HG02623 (cell line): ENCODE results near the gene SLC22A23.

Source experiments
- ATAC-seq: cut with Tn5 transposase; IDR thresholded peaks from one replicate; pipeline ENCODE4 v1.9.1; 2021; ENCODE audit warnings: moderate library complexity; ENCODE audit not compliant: unreplicated experiment

SLC22A23 gene

DNA sequence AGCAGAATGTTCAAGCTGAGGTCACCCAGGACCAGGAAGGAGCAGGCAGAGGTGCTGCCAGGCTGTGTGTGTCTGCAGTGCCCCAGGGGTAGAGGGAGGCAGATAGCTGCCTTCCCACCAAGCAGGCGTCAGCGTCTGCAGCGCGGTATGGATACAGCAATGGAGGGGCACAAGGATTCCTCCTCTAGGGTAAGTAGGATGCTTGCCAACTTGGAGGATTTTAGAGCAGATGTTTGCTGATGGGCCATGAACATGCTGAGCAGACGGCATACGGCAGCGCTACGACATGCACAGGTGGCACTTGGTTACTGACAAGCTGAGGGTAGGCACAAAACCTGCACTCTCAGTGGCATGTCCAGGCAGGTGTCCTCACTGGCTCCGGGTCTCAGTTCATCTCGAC is 150.0 kb downstream of the SLC22A23 start:
- ATAC-seq, result no peak

DNA sequence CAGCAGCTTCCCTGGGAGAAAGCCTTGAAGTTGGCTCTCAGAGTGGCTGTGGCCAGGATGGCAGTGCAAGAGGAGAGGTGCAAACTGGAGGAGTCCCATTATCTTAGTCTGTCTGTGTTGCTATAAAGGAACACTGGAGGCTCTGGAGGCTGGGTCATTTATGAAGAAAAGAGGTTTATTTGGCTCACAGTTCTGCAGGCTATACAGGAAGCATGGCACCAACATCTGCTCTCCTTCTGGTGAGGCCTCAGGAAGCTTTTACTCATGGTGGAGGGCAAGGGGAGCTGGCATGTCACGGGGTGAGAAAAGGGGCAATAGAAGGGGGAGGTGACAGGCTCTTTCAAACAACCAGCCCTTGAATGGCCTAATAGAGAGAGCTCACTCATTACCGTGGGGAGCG is 151.0 kb downstream of the SLC22A23 start:
- ATAC-seq, result no peak

DNA sequence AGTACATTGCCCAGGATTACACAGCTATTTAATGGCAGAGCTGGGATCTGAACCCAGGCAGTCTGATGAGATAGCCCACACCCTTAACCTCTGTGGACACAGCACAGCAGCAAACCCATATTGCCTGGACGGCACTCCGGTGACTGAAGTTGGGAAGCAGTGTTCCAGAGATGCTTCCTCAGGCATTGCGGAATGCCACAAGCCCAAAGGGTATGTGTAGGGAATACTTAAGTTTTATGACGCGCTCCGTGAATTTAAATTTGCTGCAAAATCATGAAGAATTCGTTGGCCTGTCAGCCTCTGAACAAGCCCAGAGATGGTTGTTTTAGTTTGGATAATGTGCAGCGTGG is 151.7 kb downstream of the SLC22A23 start:
- no peak for ATAC-seq

DNA sequence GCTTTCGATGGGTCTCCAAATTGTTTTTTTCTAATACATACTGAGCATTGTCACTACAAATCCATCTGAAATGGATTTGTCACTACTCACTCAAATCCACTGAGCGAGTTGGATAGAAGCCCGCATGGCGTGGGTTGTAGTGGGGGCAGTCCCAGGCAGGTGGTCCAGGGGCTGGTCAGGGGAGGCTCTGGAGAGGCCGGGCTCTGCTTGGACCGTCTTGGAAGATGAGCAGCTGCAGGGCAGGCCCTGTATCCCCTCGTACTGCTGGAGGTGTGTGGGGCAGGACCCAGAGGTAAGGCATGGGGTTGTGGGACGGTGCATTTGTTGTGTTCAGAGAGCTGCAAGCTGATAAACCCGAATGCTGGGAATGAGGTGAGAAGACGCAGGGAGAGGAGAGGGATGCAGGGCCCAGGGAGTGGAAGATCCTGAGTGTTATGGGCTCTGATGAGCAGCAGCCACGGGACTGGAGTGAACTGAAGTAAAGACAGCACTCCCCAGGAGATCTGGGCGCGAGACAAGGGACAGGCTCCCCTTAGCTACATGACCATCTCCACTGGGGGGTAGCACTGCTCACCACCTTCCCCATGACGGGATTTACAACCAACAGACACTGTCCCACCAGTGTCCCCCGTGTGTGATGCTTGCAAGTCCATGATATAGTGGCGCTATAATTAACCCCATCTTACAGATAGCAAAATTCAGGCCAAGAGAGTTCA is 152.2 kb downstream of the SLC22A23 start:
- ATAC-seq, result no peak

DNA sequence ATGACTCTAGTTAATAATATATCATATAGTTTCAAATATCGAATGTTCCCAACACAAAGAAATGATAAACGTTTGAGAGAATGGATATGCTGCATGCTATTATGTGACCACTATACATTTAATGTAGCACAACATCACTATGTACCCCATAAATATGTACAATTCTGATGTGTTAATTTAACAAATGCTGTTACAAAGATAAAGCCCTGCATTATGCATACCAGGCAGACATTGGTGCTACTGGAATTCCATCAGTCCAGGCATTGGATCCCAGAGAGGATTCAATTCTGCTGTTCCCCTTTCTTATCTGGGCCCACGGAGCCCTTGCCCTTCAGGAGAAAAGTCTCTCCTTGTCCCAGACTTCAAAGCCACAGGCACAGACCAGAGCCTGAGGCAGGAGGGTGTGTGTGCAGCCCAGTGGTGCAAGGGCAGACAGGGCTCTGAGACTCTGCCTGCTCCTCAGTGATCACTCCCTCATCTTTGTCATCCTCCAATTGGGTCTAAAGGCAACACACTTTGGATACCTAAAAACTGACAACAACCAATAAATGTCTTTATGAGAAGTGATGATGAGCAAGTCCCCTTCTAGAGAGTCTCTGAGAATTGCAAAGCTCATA is 152.9 kb downstream of the SLC22A23 start:
- ATAC-seq, result no peak

DNA sequence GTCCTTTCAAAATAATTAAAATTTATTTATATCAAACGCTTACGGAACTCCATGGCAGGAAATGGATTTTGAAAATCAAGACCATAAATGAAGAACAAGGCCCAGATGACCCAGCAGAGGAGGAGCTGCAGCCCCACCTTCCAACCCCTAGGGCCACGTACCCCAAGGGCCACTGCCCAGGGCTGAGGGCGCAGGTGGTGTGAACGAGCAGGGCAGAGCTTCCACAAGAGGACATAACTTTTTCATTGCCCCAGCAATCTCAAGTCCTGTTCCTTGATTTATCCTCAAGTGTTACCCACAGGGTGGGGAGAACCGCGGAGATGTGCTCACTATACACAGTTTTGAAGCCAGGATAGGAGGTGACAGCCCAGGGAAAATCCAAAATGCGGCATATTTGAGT is 155.3 kb downstream of the SLC22A23 start:
- no peak for ATAC-seq

DNA sequence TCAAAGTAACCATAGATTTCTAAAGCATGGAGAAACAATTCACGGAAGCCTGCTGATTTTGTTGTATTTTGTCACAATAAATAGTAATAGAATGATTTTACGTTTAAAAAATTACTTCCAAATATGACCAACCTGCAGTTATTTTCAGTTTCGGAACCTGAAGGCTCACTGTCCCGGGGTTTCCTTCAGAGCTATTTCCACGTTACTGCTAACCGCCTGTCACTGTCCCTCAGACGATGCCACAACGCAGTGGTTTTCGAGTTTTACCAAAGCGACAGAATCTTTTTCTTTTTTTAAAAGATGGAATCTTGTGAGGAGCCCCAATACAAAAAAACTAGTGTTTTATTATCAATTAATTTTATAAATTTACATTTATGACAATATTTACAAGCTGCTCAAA is 157.6 kb downstream of the SLC22A23 start:
- no peak for ATAC-seq

DNA sequence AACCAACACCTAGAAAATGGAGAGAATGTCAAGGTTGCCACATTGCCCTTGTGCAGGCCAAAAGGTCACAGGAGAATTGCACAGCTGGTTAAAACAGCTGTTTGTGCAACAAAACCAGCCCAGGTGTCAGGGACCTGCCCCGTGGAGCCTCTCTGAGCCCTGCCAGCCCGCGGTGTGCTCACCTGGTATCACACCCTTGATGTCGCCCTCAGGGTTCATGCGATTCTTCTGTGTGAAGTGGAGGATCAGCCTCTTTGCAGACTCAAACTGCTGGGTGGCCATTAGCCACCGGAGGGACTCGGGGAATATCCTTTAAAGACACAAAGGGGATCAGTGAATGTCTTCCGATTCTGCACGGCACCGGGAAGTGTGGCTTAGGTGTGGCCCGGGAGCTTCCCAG is 158.9 kb downstream of the SLC22A23 start:
- ATAC-seq, result no peak

DNA sequence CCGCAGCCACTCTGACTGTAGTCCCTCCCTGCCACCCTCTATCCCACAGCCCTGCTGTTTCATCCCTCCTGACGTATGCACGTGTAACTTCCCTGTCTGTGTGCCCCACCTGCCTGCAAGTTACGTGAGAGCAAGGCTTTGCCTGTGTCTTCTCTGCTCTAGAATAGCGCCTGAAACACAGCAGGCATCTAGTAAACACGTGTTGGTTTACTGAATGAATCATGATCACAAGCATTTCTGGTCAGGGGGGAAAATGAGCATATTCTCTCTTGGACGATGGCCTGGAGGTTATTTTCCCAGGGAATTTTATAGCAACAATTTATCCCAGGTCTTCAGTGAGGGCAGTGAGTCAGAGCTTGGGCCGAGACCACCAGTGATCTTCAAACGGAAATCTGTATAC is 159.8 kb downstream of the SLC22A23 start:
- ATAC-seq, result no peak

DNA sequence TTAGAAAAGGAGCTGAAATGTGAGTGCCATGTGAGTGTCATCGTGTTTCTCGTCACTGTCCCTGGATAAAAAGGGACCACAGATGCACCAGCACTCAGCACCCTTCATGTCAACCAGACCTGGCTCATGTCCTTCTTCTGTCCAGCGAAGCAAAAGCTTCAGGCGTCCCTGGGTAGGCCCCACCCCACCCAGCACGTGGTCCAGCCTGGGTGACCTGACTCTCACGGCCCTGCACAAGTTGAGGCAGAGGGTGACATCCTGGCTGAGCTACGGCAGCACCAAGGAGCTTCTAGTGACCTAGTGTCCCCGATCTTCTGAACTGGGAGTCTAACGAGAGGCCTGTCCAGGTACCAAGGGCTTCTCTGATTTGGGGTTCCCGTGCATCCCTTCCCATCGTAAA is 160.3 kb downstream of the SLC22A23 start:
- ATAC-seq, result no peak

DNA sequence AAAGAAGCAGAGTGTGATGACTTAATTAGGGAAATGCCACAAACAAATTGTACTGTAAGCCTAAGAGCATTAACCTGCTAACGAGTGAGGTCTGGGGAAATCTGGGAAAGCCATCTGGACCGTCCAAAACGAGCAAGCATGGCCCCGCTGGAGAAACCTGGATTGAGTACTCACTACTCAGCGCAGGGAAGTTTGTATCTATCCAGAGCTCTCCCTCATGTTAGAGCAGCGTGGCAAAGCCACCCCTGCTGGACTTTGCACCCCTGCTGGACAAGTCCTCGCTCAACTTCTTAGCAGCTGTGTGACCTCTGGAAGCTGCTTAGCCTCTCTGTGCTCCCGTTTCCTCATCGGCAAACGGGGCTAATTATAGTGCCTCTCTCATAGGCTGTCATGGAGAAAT is 160.8 kb downstream of the SLC22A23 start:
- ATAC-seq, result no peak

DNA sequence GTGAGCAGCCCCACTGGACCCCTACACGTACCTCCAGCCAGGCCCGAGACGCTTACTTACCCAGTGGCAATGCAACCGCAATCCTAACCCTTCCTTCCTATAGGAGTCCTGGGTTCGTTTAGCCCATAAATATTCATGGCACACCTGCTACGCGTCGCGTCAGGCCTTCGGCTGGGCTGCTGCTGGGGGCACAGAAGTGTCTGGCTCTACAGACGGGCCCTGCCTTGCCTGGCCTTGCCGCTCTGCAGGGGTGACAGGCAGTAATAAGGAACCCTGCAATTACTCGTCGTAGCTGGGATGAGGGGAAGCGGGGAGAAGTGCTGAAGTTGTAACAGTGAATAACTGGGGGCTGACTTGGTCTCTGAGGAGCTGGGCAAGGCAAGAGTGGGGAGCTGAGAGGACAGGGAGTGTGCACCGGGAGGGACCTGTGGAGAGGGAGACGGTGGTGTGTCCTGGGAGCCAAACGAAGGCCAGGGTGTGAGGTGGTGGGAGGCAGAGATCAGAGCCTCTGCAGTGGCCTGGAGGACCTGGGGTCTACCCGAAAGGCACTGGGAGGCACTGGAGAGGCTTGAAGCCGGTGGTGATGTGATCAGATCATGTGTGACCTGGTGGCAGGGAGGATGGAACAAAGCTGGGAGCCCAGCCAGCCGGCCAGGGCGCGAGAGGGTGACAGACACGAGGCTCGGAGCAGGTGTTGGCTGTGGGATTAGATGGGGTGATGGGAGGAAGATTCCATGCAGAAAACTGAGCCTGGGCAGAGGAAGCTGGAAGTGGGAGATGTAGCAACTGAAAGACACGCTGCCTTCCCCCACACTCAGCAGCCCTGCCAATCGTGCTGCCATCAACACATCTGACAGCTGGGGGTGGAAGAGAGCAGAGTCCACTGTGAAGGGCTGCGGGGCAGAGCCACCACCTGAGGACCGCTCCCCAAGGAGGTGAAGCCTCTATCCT is 161.7 kb downstream of the SLC22A23 start:
- no peak for ATAC-seq

DNA sequence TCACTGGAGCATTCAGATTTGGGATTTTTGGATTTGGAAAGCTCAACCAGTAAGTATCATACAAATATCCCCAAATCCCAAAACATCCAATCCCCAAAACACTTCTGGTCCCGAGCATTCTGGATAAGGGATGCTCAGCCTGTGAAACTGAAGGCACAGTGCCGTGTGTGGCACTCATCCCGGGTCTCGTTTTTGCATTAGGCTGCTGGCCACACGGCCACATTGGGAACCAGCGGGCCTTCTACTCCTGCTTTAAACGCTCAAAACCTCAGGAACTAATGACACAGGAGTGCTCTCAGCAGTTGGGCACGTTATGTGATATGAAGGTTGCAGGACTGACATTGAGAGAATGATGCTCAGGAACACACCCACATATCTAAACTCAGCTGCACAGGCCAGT is 162.5 kb downstream of the SLC22A23 start:
- no peak for ATAC-seq

DNA sequence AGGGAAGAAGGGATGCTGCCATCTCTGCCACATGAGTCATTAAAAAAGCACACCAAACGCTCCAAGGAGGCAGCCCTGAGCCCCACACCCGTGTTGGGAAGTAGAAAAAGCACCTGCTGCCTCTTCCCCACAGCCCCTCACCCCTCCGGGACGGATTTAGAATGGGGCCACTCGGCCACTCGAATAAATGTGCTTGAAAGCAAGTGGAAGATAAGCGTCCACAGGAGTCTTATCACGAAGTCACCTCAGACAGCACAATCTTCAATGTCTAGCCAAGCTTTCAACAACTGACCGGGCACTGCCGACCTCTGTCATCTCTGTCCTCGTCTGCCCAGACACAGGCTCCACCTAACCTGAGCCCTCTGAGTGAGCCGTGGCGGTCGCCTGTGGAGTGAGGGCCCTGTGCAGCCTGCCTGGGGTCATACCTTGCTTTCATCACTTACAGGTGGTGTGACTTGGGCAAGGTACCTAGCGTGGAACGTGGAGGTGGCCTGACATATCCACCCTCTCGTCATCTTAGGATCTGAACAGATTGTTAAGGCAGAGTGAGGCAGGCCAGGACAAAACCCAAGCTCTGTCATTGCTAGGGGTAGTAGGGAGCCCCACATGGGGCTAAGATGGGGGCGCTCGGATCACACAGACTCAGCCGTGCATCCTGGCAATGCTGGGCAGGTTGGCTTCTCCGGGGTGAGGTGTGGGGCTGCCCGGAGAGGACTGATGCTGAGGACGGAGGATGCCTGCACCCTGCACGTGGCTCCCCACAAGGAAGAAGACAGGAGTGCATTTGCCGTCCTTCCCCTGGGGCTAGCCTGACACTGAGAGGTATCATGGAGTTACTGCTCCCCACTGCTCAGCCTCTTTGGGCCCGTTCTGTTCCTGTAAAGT is 163.3 kb downstream of the SLC22A23 start:
- no peak for ATAC-seq

DNA sequence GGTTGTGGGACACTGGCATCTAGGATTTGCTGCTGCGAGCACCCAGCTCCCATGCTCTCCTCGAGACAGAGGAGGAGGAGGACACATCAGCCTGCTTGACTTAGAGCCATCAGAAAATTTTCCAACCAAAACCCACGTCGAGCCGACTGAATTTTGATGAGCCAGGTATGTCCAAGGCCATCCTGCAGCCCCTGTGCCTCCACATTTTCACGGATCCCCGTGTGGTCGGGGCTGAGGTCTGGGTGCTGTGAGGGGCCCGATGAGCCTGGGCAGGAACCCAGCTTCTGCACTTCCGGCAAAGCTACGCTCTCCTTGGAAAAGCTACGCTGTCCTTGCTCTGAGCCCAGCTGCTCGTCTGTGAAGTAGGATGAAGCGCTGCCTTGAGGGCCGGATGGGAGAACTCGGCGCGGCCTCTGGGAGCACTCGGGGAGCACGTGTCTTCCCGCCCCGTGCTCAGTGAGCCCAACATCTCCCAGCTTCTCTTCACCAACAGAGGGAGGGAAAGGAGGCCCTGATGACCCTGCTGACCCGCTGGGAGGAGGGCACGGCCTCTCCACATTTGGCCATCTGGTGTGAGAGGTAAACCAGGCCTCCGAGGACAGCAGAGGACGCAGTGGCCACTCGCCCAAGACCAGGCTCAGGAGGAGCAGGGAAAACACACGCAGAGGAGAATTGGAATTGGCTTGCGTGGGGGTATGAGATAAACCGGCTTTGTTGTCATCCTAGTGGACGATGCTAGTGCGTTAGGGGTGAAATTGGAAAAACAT is 164.2 kb downstream of the SLC22A23 start:
- no peak for ATAC-seq

DNA sequence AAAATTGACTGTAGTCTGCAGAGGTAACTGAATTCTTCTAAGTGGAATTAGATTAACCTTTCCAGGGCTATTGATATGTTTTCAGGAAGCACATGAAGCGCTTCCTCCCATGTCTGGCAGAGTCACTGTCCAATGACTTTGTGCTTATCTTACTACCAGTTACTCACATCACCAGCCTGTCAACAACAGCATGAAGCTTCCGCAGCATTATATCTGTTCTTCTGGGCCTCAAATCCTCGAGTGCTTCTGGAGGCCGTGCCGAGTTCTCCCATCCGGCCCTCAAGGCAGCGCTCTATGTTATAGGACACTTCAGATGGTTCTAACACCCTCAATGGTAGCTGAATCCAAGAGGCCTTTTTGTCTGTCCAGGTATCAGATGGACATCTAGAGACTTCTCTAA is 164.9 kb downstream of the SLC22A23 start:
- no peak for ATAC-seq

DNA sequence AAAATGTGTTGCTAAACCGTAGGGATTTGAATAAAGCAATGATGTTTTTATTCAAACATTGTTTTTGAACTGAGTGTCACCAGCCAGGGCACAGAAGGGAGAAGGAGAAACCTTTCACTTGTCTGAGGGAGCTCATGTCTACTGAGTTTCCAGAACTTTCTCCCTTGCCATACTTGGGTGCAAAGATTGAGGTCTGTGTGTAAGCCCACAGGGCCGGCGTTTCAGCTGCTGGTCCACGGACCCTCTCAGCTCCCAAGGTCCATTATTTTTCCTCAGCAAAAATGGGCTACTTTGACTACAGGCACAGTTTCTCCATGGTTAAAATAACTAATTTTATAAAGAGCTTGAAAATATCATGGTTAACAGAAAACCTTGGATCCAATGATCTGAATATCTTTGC is 165.5 kb downstream of the SLC22A23 start:
- ATAC-seq, result no peak

DNA sequence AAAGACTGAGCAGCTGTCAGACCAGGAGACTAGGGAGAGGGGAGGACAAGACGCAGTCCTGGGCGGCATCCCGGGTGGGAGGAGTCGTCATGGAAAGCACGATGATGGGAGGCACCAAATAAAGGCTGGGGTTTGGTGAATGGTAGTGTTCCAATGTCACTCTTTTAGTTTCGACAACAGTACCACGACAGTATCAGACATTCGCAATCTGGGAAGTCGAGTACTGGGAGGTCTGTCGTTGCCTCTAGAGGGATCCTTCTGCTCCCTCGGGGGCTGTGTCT is 166.0 kb downstream of the SLC22A23 start:
- no peak for ATAC-seq

DNA sequence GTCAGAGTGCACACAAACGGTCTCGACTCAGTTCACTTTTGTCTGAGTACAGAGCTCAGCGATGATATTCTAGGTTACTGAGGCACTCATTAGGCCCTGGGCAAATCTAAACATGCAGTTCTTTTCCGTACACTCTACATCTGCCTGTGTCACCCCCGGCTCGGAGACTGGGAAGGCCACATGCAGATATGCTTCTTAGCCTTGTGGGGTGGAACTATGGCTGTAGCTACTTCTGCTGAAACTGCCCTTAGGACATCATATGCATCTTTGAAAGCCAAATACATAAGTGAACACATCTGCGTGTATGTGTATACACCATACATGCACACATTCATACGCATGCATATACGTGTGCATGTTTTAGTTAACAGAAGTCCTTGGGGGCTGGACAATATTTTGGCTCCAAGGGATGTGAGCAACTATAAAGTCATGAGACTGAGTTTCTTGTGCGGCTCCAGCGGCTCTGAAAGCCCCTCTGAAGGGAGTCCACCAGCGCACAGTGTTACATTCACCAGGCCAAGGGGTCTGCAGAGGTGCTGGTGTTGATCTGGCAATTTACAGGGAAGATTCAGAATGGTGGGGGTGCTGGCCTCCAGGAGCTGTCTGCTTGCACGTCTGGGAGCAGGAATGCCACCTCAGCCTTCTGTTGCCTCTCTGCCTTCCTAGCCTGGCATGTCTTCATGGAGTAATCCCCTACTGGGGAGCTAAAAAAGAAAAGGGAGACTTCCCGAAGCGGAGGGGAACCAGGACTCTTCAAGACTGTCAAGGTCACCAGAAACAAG is 166.5 kb downstream of the SLC22A23 start:
- no peak for ATAC-seq

DNA sequence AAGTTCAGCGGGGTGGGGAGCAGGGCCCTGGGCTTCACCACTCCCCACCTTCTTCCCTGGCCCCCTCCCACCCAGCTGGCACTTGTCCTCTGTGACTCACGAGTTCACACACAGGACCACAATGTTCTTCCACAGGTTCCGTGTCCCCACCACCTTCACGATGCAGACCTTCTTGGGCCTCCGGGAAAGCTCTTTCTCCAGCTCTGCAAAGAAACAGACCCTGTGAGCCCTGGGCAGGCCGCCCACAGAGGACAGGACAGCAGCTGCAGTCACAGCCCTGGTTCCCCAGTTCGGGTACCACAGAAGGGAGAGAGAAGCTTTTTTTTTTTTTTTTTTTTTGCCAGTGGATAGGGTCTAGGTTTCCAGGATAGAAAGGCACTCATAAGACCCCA is 167.2 kb downstream of the SLC22A23 start:
- ATAC-seq, result no peak
